ENCODE data around the gene PLCL2.
"Not testable (repeated sequence)": the region's sequence is repeated elsewhere in the genome, so short reads cannot be mapped to it uniquely, and the experiment has no call there.

PLCL2 gene

GRCh38 chr3:16979769-16980515, 95.2 kb downstream of the PLCL2 start:
- not testable (repeated sequence) for DNase-seq

DNA sequence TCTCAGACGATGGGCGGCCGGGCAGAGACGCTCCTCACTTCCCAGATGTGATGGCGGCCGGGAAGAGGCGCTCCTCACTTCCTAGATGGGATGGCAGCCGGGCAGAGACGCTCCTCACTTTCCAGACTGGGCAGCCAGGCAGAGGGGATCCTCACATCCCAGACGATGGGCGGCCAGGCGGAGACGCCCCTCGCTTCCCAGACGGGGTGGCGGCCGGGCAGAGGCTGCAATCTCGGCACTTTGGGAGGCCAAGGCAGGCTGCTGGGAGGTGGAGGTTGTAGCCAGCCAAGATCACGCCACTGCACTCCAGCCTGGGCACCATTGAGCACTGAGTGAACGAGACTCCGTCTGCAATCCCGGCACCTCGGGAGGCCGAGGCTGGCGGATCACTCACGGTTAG, 95.8 kb downstream of the PLCL2 start:
- DNase-seq, result not testable (repeated sequence)

DNA sequence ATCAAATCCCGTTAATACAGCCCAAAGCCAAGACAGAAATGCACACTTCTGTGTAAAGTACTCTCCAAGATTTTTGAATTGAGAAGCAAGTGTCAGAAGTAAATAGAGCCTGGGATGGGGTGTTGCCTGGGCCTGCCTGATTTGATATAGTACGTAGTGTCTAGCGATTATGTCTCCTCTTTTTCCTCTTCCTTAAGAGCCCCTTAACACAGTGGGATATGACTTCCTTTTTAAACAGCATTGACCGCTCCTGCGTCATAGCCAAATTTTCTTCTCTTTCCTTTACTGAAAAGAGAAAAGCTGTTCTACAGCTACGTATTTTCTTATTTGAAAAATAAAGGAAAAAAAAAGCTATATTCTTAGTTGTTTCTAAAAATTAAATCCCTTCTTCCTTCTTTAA, 97.7 kb downstream of the PLCL2 start:
- no peak for DNase-seq

GRCh38 chr3:16985608-16986007, 100.9 kb downstream of the PLCL2 start:
- DNase-seq, result no peak

- DNase-seq, result no peak
These were observed 102.4 kb downstream of the PLCL2 start for GRCh38 chr3:16987141-16987540.

- DNase-seq, result no peak
These were observed 105.4 kb downstream of the PLCL2 start for GRCh38 chr3:16990163-16990562.

GRCh38 chr3:16992198-16992597, 107.4 kb downstream of the PLCL2 start:
- DNase-seq, result no peak

DNA sequence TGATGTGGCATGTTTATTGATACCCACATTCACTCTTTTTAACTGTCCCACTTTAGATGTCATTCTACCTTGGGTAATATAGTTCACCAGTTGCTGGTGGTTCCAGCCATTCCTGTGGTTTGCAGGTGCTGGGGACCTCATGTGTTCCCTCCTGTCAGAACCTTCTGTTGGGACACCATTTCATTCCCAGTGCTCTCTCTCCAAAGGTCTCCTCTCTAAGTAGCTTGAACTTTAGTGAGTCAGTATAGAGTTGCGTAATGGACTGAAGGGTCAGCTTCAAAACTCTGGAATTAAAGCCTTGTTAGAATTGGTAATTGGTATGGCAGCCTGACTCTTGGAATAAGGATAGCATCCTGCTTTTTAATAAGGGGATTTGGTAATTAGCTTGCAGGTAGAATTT, 108.5 kb downstream of the PLCL2 start:
- DNase-seq, result no peak

GRCh38 chr3:16994854-16995525, 110.2 kb downstream of the PLCL2 start:
- DNase-seq, result no peak

DNA sequence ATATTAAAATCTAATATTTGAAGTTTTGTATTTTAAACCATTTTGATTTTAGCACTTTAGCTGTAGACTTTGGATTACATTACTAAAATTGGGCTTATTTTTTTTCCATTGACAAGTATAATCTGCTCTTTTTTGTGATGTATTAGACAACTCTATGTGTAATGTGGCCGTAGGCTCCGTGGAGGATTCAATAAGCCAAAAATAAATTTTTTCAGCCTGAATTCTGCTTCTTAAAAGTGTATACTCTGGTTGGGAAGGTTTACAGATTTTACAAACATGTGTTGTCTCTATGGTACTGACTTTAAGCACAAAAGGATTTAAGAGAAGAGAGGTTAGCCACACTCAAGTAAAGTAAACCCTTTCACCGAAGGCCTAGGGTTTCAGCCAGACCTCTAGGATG, 110.8 kb downstream of the PLCL2 start:
- no peak for DNase-seq

DNA sequence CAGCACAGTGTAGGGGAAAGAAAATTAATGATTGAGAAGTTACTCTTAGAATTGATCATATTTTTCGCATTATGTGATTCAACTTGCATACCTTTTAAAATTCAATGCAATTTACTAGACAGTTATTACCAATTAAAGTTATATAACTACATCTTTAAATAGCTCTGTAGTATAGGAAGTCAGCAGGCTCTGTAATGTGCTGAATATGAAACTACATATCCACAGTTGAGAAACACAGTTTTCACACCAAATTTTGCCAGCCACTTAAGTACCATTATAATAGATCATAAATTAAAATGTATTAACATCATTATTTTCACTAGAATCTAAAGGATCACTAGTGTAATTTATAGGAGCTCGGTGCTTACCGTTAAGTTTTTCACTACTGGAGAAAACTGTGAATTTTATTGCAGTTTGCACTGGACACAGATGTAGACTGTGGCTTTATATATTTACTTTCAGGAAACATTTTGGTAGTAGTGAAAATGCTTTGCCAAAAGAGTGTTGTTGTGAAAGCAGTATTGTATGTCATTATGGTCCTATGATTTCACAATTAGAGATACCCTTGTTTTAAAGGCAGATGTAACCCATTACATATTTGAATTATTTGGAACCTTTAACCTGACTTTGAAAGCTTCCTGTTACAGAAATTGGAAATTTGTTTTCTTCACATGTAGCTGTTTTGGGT, 113.6 kb downstream of the PLCL2 start:
- DNase-seq, result no peak

- DNase-seq, result no peak
These were observed 114.4 kb downstream of the PLCL2 start for GRCh38 chr3:16999161-16999560.

GRCh38 chr3:16999871-17000270, 115.1 kb downstream of the PLCL2 start:
- no peak for DNase-seq

DNA sequence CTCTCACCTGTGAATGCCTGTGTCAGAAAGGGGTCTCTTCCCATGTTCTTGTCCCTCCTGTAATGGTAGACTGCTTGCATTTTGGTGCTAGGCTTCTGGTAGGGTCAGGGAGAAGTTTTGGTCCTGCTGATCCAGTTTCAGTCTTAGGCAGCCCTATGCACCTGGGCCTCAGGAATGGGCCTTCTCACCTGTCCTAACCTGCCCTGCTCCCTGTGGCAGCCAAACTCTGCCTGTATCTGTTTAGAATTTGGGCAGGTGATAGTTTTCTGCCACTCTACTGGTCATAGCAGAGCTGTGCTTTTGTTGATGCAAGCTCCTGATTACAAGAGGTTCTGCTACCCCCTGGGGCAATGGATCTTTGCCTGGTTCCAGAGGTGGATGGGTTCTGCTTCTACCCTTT, 118.7 kb downstream of the PLCL2 start:
- DNase-seq, result no peak

GRCh38 chr3:17006132-17006852, 121.5 kb downstream of the PLCL2 start:
- no peak for DNase-seq

DNA sequence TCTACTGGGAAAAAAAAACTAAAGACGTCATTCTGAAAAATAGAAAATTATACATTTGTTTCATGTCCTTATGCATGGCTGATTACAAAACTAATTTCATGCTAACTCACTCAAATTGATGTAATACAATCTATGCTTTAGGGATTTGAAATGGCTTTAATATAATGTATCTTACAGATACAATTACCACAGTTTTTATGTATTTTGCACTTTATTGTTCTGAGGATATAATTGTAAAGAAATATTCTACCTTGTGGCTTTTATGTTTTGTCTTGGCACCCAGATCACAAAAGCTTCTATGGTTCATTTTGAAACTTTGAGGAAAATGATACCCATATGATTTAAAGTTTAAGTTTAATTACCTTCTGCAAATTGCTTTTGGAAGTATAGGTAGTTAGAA, 122.5 kb downstream of the PLCL2 start:
- no peak for DNase-seq

GRCh38 chr3:17009826-17010225, 125.1 kb downstream of the PLCL2 start:
- DNase-seq, result no peak

- no peak for DNase-seq
These were observed 127.1 kb downstream of the PLCL2 start for GRCh38 chr3:17011728-17012338.

GRCh38 chr3:17013050-17013449, 128.3 kb downstream of the PLCL2 start:
- no peak for DNase-seq

GRCh38 chr3:17013571-17013970, 128.8 kb downstream of the PLCL2 start:
- no peak for DNase-seq

- DNase-seq, result no peak
These were observed 129.5 kb downstream of the PLCL2 start for GRCh38 chr3:17014284-17014683.

- DNase-seq, result no peak
These were observed 130.0 kb downstream of the PLCL2 start for GRCh38 chr3:17014709-17015108.

GRCh38 chr3:17021614-17022013, 136.9 kb downstream of the PLCL2 start:
- no peak for DNase-seq

All from activated CD4-positive, alpha-beta T cell treated with anti-CD3 and anti-CD28 coated beads, Interleukin-2, Interleukin-6, amounts not matched to agents 100 ng/mL and 50 ng/mL, durations not matched to agents 16 hours and 8 hours (primary cell).